ENCODE measurements around the gene ASZ1. TPM values are rescaled to one million over a fixed set of nuclear protein-coding genes. Genes with fewer than 3 reads are reported as not detected.

ASZ1 gene
- total and polyA plus RNA-seq, 2 of the 4 experiments (the other 2 are of a cell fraction) = not detected

DNA sequence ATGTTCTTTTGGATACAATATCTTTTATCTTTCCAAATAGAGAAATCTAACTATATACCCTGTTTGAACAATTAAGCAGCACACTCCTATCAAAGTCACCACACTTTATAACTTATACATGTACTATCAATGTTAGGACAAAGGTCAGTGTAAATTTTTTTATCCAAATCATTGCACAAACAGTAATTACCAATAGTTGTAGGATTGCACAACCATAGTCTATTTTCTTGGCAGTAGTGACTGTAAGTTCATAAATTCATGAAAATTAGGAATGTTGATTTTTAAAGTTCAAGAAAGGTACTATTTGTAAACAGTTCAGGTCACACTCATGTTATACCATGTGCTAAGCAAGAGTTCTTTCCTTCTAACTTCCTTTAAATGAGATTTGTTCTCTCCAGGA is 113.7 kb downstream of the ASZ1 start:
- no TSS peak for BruUV-seq (replicated peaks)
- H4K8ac ChIP-seq (ENCODE audit: low read depth in 2 of 2, low read length in 2 of 2) = no peak overlapping the region
- H2BK5ac ChIP-seq (ENCODE audit: low read depth, low read length, poor library complexity, severe bottlenecking) = no peak overlapping the region
- ATAC-seq (ENCODE audit: low read depth) = no peak
- H2AFZ ChIP-seq (replicated peaks; ENCODE audit: low read length, poor library complexity) = no peak overlapping the region
- H3K4me3 ChIP-seq (ENCODE audit: insufficient read depth, low read depth, low read length) = no peak overlapping the region
- no peak for DNase-seq
- in situ Hi-C loops (cut with MboI; ENCODE audit: low sequenced_read_pairs) = no loop called here
- H3K18ac ChIP-seq (ENCODE audit: low read depth, low read length) = no peak overlapping the region
- no peak overlapping the region for H4K5ac ChIP-seq (ENCODE audit: low read depth, low read length)
- H2BK15ac ChIP-seq (ENCODE audit: low read depth, low read length) = no peak overlapping the region
- no peaks in the 10 kb centered on the region for H4K20me1 ChIP-seq (ENCODE audit: insufficient read depth, low read length)
- no peak overlapping the region for H2BK120ac ChIP-seq (ENCODE audit: low read depth, low read length)
- no peak overlapping the region for H2AK5ac ChIP-seq (ENCODE audit: low read depth, low read length)
- no peaks in the 10 kb centered on the region for H3K27me3 ChIP-seq (ENCODE audit: control insufficient read depth, insufficient read depth, low read length)
- no peak overlapping the region for H2AK9ac ChIP-seq (replicated peaks; ENCODE audit: low read depth, low read length, poor library complexity)
- no peak overlapping the region for H3K23ac ChIP-seq (ENCODE audit: low read depth, low read length)
- ChIA-PET POLR2A (ENCODE audit: unreplicated experiment) (no interaction called here), CTCF (no interaction called here)
- H3K79me1 ChIP-seq (ENCODE audit: low read depth in 1 of 2, low read length in 2 of 2) = no peaks in the 10 kb centered on the region
- H3K9me3 ChIP-seq (ENCODE audit: control insufficient read depth, insufficient read depth, low read length) = no peaks in the 10 kb centered on the region
- TF ChIP-seq, protein P1, sequence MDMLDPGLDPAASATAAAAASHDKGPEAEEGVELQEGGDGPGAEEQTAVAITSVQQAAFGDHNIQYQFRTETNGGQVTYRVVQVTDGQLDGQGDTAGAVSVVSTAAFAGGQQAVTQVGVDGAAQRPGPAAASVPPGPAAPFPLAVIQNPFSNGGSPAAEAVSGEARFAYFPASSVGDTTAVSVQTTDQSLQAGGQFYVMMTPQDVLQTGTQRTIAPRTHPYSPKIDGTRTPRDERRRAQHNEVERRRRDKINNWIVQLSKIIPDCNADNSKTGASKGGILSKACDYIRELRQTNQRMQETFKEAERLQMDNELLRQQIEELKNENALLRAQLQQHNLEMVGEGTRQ (IDR thresholded peaks at IDR 0.05; ENCODE audit: low read depth, low read length) = no peak
- TF ChIP-seq CEBPB (IDR thresholded peaks at IDR 0.05; ENCODE audit: low read depth, low read length) (peak; percentile 68), FOS (IDR thresholded peaks at IDR 0.05; ENCODE audit: low read depth, low read length) (no peak)
- TF ChIP-seq, protein P2, sequence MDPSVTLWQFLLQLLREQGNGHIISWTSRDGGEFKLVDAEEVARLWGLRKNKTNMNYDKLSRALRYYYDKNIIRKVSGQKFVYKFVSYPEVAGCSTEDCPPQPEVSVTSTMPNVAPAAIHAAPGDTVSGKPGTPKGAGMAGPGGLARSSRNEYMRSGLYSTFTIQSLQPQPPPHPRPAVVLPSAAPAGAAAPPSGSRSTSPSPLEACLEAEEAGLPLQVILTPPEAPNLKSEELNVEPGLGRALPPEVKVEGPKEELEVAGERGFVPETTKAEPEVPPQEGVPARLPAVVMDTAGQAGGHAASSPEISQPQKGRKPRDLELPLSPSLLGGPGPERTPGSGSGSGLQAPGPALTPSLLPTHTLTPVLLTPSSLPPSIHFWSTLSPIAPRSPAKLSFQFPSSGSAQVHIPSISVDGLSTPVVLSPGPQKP (IDR thresholded peaks at IDR 0.05; ENCODE audit: borderline replicate concordance, low read depth, low read length) = no peak
- no peak overlapping the region for H4K91ac ChIP-seq (ENCODE audit: insufficient read depth, low read depth, low read length)
- intact Hi-C loops (cut with micrococcal nuclease) = loop anchor here (5.0 to 10.0 kb wide), 2 partner anchors 101 to 401 kb away; no protein-coding TSS in a partner anchor
- H3K9ac ChIP-seq (ENCODE audit: low read depth, low read length) = no peak overlapping the region
- no peak overlapping the region for H3K27ac ChIP-seq (ENCODE audit: insufficient read depth, low read length)
- no peak overlapping the region for H2BK20ac ChIP-seq (ENCODE audit: low read depth, low read length)
- no peaks in the 10 kb centered on the region for H3K9me1 ChIP-seq (ENCODE audit: insufficient read depth, low read length)
- peaks cover 8% of the 10 kb centered on the region; the same call in 1 of the 2 replicates for H3K36me3 ChIP-seq (ENCODE audit: control insufficient read depth, insufficient read depth, low read length)
- no peak overlapping the region for H3K14ac ChIP-seq (replicated peaks; ENCODE audit: low read depth, low read length)
- H3K4ac ChIP-seq (ENCODE audit: low read depth, low read length) = no peak overlapping the region
- dilution Hi-C loops (cut with HindIII; ENCODE audit: low sequenced_read_pairs, unreplicated experiment) = no loop called here
- peaks cover 2% of the 10 kb centered on the region; the same call in 1 of the 2 replicates for H3K4me1 ChIP-seq (ENCODE audit: control insufficient read depth, insufficient read depth, low read length)
- no peak overlapping the region for H3K56ac ChIP-seq (ENCODE audit: extremely low read depth, insufficient read depth, low read length)
- H3K4me2 ChIP-seq (ENCODE audit: low read depth, low read length) = no peak overlapping the region

Other genes with a start within 250 kb of the ASZ1 start
- 1.4 and 1.8 TPM in 2 replicates for gene WNT2, start 104.4 kb downstream of the ASZ1 start, total RNA-seq (2012; rRNA removed)
- gene WNT2, start 104.4 kb downstream of the ASZ1 start, polyA plus RNA-seq (2012; rRNA removed) = 1.5 and 1.9 TPM in 2 replicates
- under 0.01 and 0.18 TPM in 2 replicates for gene CFTR, start 52.5 kb upstream of the ASZ1 start, total RNA-seq (2012; rRNA removed)
- gene CFTR, start 52.5 kb upstream of the ASZ1 start, polyA plus RNA-seq (2012; rRNA removed) = 0.21 TPM in 1 of 2 replicates, not detected in the other